Measurements from ENCODE around the gene CEP290.

The CEP290 gene, protein sequence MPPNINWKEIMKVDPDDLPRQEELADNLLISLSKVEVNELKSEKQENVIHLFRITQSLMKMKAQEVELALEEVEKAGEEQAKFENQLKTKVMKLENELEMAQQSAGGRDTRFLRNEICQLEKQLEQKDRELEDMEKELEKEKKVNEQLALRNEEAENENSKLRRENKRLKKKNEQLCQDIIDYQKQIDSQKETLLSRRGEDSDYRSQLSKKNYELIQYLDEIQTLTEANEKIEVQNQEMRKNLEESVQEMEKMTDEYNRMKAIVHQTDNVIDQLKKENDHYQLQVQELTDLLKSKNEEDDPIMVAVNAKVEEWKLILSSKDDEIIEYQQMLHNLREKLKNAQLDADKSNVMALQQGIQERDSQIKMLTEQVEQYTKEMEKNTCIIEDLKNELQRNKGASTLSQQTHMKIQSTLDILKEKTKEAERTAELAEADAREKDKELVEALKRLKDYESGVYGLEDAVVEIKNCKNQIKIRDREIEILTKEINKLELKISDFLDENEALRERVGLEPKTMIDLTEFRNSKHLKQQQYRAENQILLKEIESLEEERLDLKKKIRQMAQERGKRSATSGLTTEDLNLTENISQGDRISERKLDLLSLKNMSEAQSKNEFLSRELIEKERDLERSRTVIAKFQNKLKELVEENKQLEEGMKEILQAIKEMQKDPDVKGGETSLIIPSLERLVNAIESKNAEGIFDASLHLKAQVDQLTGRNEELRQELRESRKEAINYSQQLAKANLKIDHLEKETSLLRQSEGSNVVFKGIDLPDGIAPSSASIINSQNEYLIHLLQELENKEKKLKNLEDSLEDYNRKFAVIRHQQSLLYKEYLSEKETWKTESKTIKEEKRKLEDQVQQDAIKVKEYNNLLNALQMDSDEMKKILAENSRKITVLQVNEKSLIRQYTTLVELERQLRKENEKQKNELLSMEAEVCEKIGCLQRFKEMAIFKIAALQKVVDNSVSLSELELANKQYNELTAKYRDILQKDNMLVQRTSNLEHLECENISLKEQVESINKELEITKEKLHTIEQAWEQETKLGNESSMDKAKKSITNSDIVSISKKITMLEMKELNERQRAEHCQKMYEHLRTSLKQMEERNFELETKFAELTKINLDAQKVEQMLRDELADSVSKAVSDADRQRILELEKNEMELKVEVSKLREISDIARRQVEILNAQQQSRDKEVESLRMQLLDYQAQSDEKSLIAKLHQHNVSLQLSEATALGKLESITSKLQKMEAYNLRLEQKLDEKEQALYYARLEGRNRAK (N-terminal part only)

GRCh38 chr12:88141774-88142609 lies at the start of gene CEP290, which contains the start of gene TMTC3:
Gene CEP290 (minus strand): TSS chr12:88142088. CDS start chr12:88141307, 781 bp downstream.
Gene TMTC3 (plus strand): TSS chr12:88142307. CDS start chr12:88148316, 6,009 bp downstream.
- H3K27ac ChIP-seq: peak within 1 kb of the TSS; percentile 72
- peak; percentile 99 for DNase-seq (ENCODE audit: low read depth, low spot score)

- H3K27ac ChIP-seq: peak overlapping the region; percentile 22
- DNase-seq (ENCODE audit: low read depth, low spot score): no peak
These were observed 46.3 kb upstream of the CEP290 start for GRCh38 chr12:88188180-88188579.

DNA sequence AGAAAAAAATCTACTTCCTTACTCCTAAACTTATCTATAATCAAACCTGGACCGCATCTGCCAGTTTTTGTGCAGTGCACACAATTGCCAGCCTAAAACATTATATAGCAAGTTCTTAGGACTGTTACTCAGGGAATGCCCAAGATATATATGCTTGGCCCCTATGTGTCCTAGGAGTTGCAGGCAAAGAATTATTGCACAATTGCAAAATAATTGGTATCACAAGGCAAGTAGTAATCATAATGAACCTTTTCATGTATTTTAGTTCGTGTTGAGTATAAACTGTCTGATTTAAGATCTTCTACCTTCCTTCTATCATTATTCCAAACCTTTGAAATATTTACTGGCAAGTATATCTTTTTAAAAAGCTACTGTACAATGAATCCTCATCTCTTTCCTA lies 45.7 kb upstream of the CEP290 start:
- DNase-seq (ENCODE audit: low read depth, low spot score): no peak
- peak overlapping the region; percentile 22 for H3K27ac ChIP-seq

GRCh38 chr12:88185988-88186387 lies 44.1 kb upstream of the CEP290 start:
- H3K27ac ChIP-seq: peak overlapping the region; percentile 19
- DNase-seq (ENCODE audit: low read depth, low spot score): peak; percentile 76

- DNase-seq (ENCODE audit: low read depth, low spot score): no peak
- H3K27ac ChIP-seq: peak overlapping the region; percentile 19
These were observed 43.4 kb upstream of the CEP290 start for GRCh38 chr12:88185279-88185678.

DNA sequence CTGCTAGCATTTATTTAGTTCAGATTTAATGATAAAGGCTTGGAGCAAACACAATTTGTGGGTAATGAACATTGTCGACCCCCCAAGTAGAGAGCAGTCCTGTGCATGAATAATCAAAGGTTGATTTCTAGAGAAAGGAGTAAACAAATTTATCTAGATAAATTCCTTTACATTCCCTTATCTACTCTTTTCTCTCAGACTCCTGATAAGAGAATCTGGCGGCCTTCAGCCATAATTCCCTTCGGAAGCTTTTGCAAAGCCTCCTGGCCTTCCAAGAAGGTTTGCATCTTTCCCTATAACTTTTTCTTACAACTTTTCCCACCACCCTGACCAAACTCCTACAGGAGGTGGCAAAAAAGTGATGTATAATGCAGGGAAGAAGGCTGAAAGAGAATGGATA lies 42.3 kb upstream of the CEP290 start:
- DNase-seq (ENCODE audit: low read depth, low spot score): no peak
- H3K27ac ChIP-seq: no peak overlapping the region

- DNase-seq (ENCODE audit: low read depth, low spot score): no peak
- H3K27ac ChIP-seq: peak overlapping the region; percentile 8
These were observed 40.5 kb upstream of the CEP290 start for GRCh38 chr12:88182416-88182815.

GRCh38 chr12:88181881-88182280 lies 40.0 kb upstream of the CEP290 start:
- H3K27ac ChIP-seq: peak overlapping the region; percentile 8

DNA sequence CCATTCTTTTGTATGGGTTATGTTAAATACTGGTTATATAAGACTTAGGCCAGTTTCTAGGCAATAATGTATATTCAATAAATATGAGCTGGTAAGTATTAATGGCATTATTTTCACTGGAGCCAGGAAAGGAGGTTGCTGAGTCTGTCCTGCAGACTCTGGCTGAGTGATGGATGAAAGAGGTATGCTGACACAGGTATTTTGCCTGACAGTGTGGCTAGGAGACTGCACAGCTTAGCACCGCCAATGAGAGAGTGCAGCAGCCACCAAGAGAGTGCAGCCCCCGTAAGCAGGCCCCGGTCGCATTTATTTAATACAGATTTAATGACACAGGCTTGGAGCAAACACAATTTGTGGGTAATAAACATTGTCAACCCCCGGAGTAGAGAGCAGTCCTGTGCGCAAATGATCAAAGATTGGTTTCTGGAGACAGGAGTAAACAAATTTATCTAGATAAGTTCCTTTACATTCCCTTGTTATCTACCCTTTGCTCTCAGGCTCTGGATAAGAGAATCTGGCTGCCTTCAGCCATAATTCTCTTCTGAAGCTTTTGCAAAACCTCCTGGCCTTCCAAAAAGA lies 37.6 kb upstream of the CEP290 start:
- no peak for DNase-seq (ENCODE audit: low read depth, low spot score)
- H3K27ac ChIP-seq: no peak overlapping the region

More at GRCh38 chr12:88181881-88182280, 40.0 kb upstream of the CEP290 start:
- no peak for DNase-seq (ENCODE audit: low read depth, low spot score)

- no peak for DNase-seq (ENCODE audit: low read depth, low spot score)
- H3K27ac ChIP-seq: no peak overlapping the region
These were observed 33.7 kb upstream of the CEP290 start for GRCh38 chr12:88175544-88175943.

DNA sequence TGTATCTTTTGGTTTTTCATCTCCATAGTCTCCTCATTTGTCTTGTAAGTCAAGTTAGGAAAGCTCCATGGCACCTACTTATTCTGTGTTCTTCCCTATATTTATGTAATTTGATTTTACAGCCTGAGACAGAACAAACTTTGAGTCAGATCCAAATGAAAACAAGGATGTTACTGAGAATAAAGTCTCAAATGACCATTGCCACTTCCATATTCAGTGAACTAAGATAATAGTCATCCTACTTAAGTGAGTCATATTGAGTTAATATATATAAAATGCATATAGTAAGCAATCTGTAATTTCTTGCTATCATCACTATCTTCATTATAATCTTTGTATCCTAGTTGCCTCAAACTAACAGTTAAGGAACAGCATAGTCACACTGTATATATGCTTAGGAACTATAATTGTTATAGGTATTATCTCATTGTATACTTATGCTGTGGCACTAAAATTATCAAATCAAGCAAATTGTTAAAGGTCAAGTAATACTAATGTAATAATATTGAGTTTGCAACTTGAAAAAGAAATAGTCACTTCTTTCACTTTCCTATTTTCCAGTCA lies 31.0 kb upstream of the CEP290 start:
- peak overlapping the region; percentile 16 for H3K27ac ChIP-seq
- DNase-seq (ENCODE audit: low read depth, low spot score): no peak

DNA sequence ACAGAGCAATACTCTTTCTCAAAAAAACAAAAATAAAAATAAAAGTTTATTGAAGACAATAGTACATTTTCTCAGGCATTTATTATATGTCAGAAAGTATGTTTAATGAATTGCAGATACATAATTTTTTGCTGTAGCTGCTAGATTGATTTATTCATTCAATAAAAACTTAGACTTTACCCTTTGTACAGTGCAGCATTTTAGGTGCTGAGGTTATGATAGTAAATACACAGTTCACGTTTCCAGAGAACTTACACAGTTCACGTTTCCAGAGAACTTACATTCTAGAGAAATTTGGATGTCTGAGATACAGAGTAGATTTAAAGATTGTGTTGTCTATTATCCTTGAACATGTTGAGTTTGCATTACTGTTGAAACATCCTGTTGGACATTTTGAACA lies 25.5 kb upstream of the CEP290 start:
- DNase-seq (ENCODE audit: low read depth, low spot score): no peak
- H3K27ac ChIP-seq: no peak overlapping the region

- H3K27ac ChIP-seq: no peak overlapping the region
- no peak for DNase-seq (ENCODE audit: low read depth, low spot score)
These were observed 24.3 kb upstream of the CEP290 start for GRCh38 chr12:88166179-88166578.

- H3K27ac ChIP-seq: no peak overlapping the region
- no peak for DNase-seq (ENCODE audit: low read depth, low spot score)
These were observed 21.5 kb upstream of the CEP290 start for GRCh38 chr12:88163371-88163770.

DNA sequence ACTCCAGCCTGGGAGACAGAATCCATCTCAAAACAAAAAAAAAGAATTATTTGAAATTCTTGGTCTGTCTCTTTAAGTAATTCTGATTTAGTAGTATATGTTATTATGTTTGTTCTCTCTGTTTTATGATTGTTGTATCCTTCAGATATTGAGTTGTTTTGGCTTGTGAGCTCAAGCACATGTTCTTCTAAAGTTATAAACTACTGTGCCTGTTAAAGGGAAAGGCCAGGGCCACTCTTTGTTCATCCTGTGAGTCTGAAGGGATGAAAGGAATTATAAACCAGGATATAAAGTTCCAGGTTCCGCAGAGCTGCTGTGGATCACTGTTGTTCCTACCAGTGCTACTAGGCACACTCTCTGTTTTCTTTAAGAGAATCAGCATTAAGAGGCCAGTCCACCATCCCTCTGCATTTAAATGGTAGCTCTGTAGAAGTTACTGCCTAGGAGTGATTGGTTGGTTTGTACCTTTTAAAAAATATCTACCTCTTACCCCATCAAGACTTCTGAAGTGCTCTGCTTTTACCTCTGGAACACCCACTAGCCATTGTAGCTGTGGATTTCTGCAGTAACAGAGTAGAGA lies 14.3 kb upstream of the CEP290 start:
- no peak for DNase-seq (ENCODE audit: low read depth, low spot score)
- no peak overlapping the region for H3K27ac ChIP-seq

DNA sequence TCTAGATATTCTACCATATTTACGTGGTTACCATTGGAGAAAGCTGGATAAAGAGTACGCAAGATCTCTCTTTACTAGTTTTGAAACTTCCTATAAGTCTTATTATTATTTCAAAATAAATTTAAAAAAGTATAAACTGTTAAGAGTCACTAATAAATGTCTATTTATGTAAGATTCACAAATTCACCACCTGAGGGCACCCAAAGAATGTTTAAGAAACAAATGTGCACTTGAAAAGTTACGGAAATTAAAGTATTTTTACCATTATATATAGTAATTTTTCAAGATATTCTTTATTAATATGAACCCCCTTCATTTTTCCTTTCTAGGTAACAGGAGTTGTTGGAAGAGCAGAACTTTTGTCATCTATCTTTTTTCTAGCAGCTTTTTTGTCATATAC lies 12.1 kb upstream of the CEP290 start:
- DNase-seq (ENCODE audit: low read depth, low spot score): no peak

GRCh38 chr12:88150063-88150462 lies 8.2 kb upstream of the CEP290 start:
- no peak for DNase-seq (ENCODE audit: low read depth, low spot score)
- no peak overlapping the region for H3K27ac ChIP-seq

More for the DNA sequence above, 12.1 kb upstream of the CEP290 start:
- H3K27ac ChIP-seq: no peak overlapping the region

Data from epithelial cell of prostate (primary cell).